GM23248 (cell line): Measurements from ENCODE around the gene CCDC158.

Experiments
- EZH2 ChIP-seq: fragments of 200-600 bp; sonication (generic); IDR thresholded peaks from 2 replicates; pipeline ENCODE4 v1.6.1; 2018; ENCODE audit warnings: antibody characterized with exemption, mild to moderate bottlenecking; ENCODE audit not compliant: insufficient read depth, poor library complexity, severe bottlenecking
- EZH2phosphoT487 ChIP-seq: fragments of 200-600 bp; sonication (generic); IDR thresholded peaks from 2 replicates; pipeline ENCODE4 v1.6.1; 2018; ENCODE audit warnings: antibody characterized with exemption, moderate library complexity, mild to moderate bottlenecking, low read depth; ENCODE audit not compliant: insufficient read depth

DNA sequence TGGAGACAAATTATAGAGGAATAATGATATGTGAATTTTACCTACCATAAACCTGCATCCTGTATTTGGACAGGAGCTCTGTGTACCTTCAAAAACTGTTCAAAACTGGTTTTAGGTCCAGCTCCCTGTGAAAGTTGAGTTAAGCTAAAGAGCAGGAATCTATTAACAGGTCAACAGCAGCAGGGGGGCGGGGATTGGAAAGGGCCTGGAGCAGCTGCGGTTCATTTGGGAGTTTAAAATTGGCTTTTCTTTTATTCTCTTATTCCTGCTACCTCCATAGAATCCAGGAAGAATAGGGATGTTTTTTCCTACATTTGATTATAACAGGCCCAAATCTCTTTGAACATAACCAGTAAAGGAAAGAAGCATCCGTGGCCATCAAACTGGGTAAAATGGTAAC is 37.9 kb upstream of the CCDC158 start:
- TF ChIP-seq EZH2phosphoT487 (no peak), EZH2 (no peak)
